VCaP (cell line): ENCODE data around the gene APMAP.
A peak's percentile ranks its signal among the peaks of the same experiment; 100 is the strongest.

ENCODE experiments used
- H3K27ac ChIP-seq: fragments of 450-650 bp; 2 replicates; pipeline ENCODE4 v1.5.1; 2017
- CTCF ChIP-seq: fragments of 450-650 bp; conservative IDR thresholded peaks from 2 replicates; pipeline ENCODE4 v1.5.1; 2017; ENCODE audit warnings: mild to moderate bottlenecking, moderate library complexity

APMAP gene

GRCh38 chr20:24996449-24997377 is 4.2 kb upstream of the APMAP start:
- no peak for TF ChIP-seq CTCF
- H3K27ac ChIP-seq: peak overlapping the region; percentile 85

DNA sequence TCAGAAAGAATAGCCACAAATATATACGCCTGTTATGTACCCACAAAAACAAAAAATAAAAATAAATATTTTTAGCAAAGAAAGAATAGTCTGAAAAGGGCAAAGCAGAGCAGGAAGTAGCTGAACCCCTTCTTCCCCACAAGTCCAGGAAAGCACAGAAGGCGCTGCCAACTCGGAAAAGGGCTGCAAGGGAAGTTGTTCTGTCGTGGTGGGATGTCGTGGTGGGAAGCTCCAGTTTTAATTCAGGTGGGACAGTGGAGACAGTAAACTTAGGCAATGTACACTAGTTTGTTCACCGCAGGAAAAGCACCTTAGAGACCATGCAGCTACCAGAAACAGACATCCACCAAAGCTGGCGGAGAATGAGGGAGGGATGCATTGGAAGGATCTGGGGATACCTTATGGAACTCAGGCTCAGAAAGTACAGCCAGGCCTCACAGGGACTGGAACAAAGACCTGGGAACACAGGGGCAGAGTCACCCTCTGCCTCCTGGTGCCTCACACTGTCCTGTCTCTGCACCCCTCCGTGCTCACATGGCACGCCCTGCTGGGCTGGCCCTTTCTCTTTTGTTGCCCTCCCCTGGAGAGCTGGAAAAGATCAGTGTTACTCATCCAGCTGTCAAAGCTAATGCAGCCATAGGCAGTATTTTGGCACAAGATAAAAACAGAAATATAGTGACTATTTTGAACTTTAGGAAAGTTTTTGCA is 3.3 kb upstream of the APMAP start:
- peak overlapping the region; percentile 85 for H3K27ac ChIP-seq
- TF ChIP-seq CTCF: no peak

DNA sequence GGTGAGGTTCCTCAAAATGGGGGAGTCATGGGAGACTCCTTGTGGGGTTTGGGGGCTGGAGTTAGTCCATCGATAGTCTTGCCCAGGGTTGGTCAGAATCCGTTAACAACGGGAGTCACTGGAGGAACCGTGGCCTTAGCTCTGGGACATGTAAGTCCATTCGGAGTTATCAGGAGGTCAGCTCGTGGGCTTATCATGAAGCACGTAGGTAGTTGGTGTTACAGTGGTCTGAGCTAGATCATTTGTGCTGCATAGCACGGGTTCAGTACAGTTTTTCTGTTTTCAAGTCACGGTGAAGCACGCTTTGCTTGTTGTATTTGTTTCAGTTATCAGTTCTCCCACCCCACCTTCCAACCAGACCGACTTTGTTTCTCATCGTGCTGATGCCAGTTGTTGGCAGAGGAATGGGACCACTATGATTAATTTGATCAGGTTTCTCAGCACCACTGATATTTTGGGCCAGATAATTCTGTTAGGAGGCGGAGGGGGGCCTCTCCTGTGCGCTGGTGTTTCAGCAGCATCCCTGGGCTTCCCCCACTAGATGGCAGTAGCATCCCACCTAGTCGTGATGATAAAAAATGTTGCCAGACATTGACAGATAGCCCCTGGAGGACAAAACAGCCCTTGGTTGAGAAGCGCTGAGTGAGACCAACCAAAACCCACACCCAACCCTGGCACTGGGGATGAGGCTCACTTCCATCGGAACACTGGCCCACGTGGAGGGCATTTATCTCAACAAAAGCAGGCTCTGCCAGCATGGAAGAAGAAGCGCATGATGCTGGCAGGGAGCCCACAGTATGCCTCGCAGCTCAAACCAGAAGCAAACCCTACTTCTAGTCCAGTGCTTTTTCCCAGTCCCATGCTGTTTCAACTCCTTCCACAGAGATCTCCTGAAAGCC is 2.2 kb upstream of the APMAP start:
- peak; percentile 98 for TF ChIP-seq CTCF

GRCh38 chr20:24994186-24994465 is 1.6 kb upstream of the APMAP start:
- no peak for TF ChIP-seq CTCF
- H3K27ac ChIP-seq: peak overlapping the region; percentile 85

More for the DNA sequence above, 2.2 kb upstream of the APMAP start:
- peak overlapping the region; percentile 85 for H3K27ac ChIP-seq

- peak; percentile 82 for TF ChIP-seq CTCF
- H3K27ac ChIP-seq: peak overlapping the region; percentile 85
Measured at GRCh38 chr20:24993337-24994185, 1.0 kb upstream of the APMAP start.

- no peak for TF ChIP-seq CTCF
- peak overlapping the region; percentile 85 for H3K27ac ChIP-seq
Measured at GRCh38 chr20:24991897-24992486, 559 bp downstream of the APMAP start.
